ENCODE measurements around the gene CADM1. TPM values are rescaled to one million over a fixed set of nuclear protein-coding genes. Genes with fewer than 3 reads are reported as not detected.

Gene CADM1
- total and polyA plus RNA-seq, 2 donors (not counting 3 experiments of a cell fraction or from before 2014, with no cell fraction given) = 0.52 to 2.6 TPM

DNA sequence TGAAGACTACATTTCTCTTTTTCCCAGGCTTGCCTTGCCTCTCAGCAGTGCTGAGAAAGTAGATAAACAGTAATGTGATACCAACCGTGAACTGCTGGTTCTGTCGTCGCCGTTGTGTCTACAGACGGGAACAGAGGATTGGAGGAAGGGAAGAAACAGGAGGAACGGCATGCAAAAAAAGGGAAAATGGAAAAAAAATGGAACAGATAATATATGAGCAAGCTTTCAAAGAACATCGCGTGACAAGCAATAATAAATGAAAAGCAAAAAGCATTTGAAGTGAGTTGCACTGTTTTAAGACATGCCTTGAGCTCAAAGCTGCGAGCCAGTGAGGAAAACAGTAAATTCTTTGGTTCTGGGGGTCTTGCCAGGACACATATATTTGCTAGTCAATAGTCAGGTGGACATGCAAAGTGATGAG, 305.9 kb downstream of the CADM1 start:
- Histone ChIP-seq H2AFZ (ENCODE audit: low read depth, low read length) (no peak overlapping the region), H3K9me3 (replicated peaks; ENCODE audit: control insufficient read depth, insufficient read depth, low read length) (no peaks in the 10 kb centered on the region), H3K4me3 (replicated peaks in 1 of 3; ENCODE audit: insufficient read depth in 1 of 3, low read depth in 1 of 3, low read length in 3 of 3) (no peak overlapping the region), H3K36me3 (ENCODE audit: control insufficient read depth in 2 of 2, extremely low read depth in 1 of 2, insufficient read depth in 2 of 2, low read length in 2 of 2) (no peaks in the 10 kb centered on the region), H3K9me1 (replicated peaks; ENCODE audit: control insufficient read depth, extremely low read depth, insufficient read depth, low read length) (no peaks in the 10 kb centered on the region), H3K4me2 (ENCODE audit: insufficient read depth, low read length) (no peak overlapping the region), H3K27ac (ENCODE audit: insufficient read depth, low read depth, low read length) (no peak overlapping the region), H4K20me1 (replicated peaks; ENCODE audit: control insufficient read depth, extremely low read depth, insufficient read depth, low read length) (no peaks in the 10 kb centered on the region), H3K27me3 (ENCODE audit: control insufficient read depth in 2 of 2, insufficient read depth in 2 of 2, low read length in 2 of 2) (no peaks in the 10 kb centered on the region), H3K79me2 (ENCODE audit: control insufficient read depth, insufficient read depth, low read length) (no peaks in the 10 kb centered on the region), H3K4me1 (ENCODE audit: control insufficient read depth, extremely low read depth, insufficient read depth, low read length) (no peaks in the 10 kb centered on the region), H3K9ac (replicated peaks; ENCODE audit: extremely low read depth, insufficient read depth, low read length) (no peak overlapping the region)
- FAIRE-seq (no peak), DNase-seq (ENCODE audit: low read depth, low spot score) (no peak)
- no TSS peak for BruUV-seq (replicated peaks)
- CTCF ChIA-PET = no interaction called here
- TF ChIP-seq JUN (IDR thresholded peaks at IDR 0.05; ENCODE audit: borderline replicate concordance, insufficient read depth, insufficient read length, low read depth) (no peak), EZH2 (IDR thresholded peaks at IDR 0.05; ENCODE audit: borderline replicate concordance, low read depth, low read length, severe bottlenecking) (no peak), GATA2 (IDR thresholded peaks at IDR 0.05; ENCODE audit: insufficient read depth, insufficient read length, low read depth, low read length) (no peak), POLR2A (IDR thresholded peaks at IDR 0.05; ENCODE audit: low read depth, low read length) (no peak), FOS (IDR thresholded peaks at IDR 0.05; ENCODE audit: borderline replicate concordance, insufficient read depth, low read length) (no peak), MYC (IDR thresholded peaks at IDR 0.05; ENCODE audit: low read depth, low read length) (no peak), POLR2AphosphoS5 (IDR thresholded peaks at IDR 0.05; ENCODE audit: insufficient read depth, low read depth, low read length) (no peak)
- TF ChIP-seq, protein P1, sequence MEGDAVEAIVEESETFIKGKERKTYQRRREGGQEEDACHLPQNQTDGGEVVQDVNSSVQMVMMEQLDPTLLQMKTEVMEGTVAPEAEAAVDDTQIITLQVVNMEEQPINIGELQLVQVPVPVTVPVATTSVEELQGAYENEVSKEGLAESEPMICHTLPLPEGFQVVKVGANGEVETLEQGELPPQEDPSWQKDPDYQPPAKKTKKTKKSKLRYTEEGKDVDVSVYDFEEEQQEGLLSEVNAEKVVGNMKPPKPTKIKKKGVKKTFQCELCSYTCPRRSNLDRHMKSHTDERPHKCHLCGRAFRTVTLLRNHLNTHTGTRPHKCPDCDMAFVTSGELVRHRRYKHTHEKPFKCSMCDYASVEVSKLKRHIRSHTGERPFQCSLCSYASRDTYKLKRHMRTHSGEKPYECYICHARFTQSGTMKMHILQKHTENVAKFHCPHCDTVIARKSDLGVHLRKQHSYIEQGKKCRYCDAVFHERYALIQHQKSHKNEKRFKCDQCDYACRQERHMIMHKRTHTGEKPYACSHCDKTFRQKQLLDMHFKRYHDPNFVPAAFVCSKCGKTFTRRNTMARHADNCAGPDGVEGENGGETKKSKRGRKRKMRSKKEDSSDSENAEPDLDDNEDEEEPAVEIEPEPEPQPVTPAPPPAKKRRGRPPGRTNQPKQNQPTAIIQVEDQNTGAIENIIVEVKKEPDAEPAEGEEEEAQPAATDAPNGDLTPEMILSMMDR (IDR thresholded peaks at IDR 0.05; ENCODE audit: extremely low read depth in 1 of 2, insufficient read depth in 1 of 2, low read depth in 1 of 2, low read length in 2 of 2) = no peak
- TF ChIP-seq, protein P2, sequence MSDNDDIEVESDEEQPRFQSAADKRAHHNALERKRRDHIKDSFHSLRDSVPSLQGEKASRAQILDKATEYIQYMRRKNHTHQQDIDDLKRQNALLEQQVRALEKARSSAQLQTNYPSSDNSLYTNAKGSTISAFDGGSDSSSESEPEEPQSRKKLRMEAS (IDR thresholded peaks at IDR 0.05; ENCODE audit: insufficient read depth, insufficient read length) = no peak
- POLR2A ChIA-PET = no interaction called here
- dilution Hi-C loops (cut with MboI; ENCODE audit: extremely low pct_ligation_motif_present, low sequenced_read_pairs) = no loop called here
- intact Hi-C loops (cut with micrococcal nuclease) = no loop called here
